ENCODE measurements around the gene INPP5D.

GRCh38 chr2:233209117-233209532 is 149.0 kb downstream of the INPP5D start:
- TF ChIP-seq, protein P1, sequence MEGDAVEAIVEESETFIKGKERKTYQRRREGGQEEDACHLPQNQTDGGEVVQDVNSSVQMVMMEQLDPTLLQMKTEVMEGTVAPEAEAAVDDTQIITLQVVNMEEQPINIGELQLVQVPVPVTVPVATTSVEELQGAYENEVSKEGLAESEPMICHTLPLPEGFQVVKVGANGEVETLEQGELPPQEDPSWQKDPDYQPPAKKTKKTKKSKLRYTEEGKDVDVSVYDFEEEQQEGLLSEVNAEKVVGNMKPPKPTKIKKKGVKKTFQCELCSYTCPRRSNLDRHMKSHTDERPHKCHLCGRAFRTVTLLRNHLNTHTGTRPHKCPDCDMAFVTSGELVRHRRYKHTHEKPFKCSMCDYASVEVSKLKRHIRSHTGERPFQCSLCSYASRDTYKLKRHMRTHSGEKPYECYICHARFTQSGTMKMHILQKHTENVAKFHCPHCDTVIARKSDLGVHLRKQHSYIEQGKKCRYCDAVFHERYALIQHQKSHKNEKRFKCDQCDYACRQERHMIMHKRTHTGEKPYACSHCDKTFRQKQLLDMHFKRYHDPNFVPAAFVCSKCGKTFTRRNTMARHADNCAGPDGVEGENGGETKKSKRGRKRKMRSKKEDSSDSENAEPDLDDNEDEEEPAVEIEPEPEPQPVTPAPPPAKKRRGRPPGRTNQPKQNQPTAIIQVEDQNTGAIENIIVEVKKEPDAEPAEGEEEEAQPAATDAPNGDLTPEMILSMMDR (IDR thresholded peaks at IDR 0.05; ENCODE audit: low read depth, low read length) = no peak
- TF ChIP-seq EZH2phosphoT487 (IDR thresholded peaks at IDR 0.05; ENCODE audit: low read depth) = no peak

Measured in OCI-LY3 (cell line).